Activated CD4-positive, alpha-beta T cell treated with anti-CD3 and anti-CD28 coated beads for 36 hours (primary cell): ENCODE data around the gene TNFRSF11A. TPM values are rescaled to one million over a fixed set of nuclear protein-coding genes. Genes with fewer than 3 reads are reported as not detected.

Experiments used
- ATAC-seq: fragments of 200-7000 bp; cut with Tn5 transposase; one replicate; pipeline ENCODE4 v1.10.0; 2021; ENCODE audit warnings: mild to moderate bottlenecking, moderate library complexity
- CTCF ChIA-PET: fragments of 350-600 bp; sonication (Branson Sonifier 250); formaldehyde crosslinking; loops from one replicate; lab custom pipeline; 2021; ENCODE audit warnings: antibody characterized with exemption; lab: Charles Lee
- POLR2A ChIA-PET: fragments of 350-600 bp; sonication (Branson Sonifier 250); formaldehyde crosslinking; loops from one replicate; lab custom pipeline; 2021; ENCODE audit warnings: antibody characterized with exemption, inconsistent platforms; lab: Charles Lee
- DNase-seq: peaks from one replicate; pipeline ENCODE4 v3.0.0-alpha.2; 2020
- H3K27ac Mint-ChIP-seq: one replicate; pipeline ENCODE4 v1.8.0; 2021; ENCODE audit warnings: mixed read lengths
- H3K27me3 Mint-ChIP-seq: one replicate; pipeline ENCODE4 v1.8.0; 2021; ENCODE audit warnings: mixed read lengths
- H3K36me3 Mint-ChIP-seq: one replicate; pipeline ENCODE4 v1.8.0; 2021; ENCODE audit warnings: low read depth, mixed read lengths
- H3K4me1 Mint-ChIP-seq: one replicate; pipeline ENCODE4 v1.8.0; 2021; ENCODE audit warnings: mixed read lengths
- H3K4me3 Mint-ChIP-seq: one replicate; pipeline ENCODE4 v1.8.0; 2021; ENCODE audit warnings: mild to moderate bottlenecking, moderate library complexity, mixed read lengths
- H3K9me3 Mint-ChIP-seq: one replicate; pipeline ENCODE4 v1.8.0; 2021; ENCODE audit warnings: low read depth, mixed read lengths
- intact Hi-C, 2 experiments: fragments of 100-400 bp; cut with DNase I in 1 of 2; cut with micrococcal nuclease in 1 of 2; formaldehyde crosslinking; loops; one replicate each; pipeline versions ENCODE4 v1.14.2 to v1.15.1; 2022 to 2024; cut with DNase I, micrococcal nuclease
- total RNA-seq, 2 experiments: library from RNA; stranded (reverse); gene quantifications; one replicate each; pipeline ENCODE4 v1.2.3, GENCODE V29; 2021

Gene TNFRSF11A
- total RNA-seq, 2 experiments from 2014 or later: 6.9 to 9.3 TPM

DNA sequence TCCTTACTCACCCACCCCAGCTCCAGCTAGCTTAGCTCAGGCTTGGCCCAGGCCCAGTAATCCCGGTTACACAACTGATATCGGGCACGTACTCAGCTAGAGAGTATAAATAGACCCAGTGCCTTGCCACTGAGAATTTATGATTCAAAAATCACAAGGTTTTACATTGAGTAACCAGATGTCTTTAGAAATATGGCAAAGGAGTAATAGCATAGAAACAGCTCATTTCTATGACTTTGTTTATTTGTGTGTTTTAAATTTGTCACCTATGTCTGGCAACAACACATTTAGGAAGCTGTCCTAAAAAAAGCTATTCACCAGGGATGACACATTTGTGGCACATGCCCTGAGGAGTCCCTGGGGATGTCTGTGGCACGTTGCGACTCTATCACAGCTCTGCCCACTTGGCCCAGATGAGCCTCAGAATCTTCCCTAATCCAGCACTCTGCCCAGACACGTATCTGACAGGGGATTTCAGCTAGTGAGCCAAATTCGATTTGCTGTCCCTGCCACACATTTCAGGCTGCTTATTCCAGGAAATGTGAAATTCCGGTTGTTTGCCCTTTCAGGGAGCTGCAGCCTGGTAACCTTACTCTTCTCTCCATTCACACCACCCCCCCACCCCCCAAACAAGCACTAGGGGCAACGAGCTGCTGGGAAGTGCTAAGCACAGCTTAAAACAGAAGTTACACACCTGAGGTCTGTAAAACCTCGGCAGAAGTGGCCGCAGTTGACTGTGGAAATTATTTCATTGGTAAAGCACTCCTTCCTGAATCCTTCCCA lies 112.3 kb downstream of the TNFRSF11A start:
- DNase-seq: no peak

DNA sequence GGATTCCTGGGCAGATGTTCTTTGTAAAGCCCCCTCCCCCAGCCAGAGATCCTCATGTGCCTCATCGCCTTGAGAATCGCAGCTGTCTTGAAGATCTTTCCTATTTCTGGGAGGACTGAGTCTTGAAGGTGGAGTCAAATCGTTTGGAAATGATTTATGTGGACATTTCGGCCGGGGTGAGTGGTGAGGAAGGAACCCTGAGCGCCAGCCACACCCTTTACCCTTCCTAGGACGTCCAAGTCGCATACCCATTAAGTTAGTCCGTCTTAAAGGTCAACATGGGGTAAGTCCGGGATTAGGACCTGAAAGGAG lies 112.9 kb downstream of the TNFRSF11A start:
- Mint-ChIP-seq H3K27ac (no peak overlapping the region), H3K36me3 (no peaks in the 10 kb centered on the region), H3K9me3 (no peaks in the 10 kb centered on the region), H3K4me1 (no peaks in the 10 kb centered on the region), H3K27me3 (peaks cover 7% of the 10 kb centered on the region), H3K4me3 (no peak overlapping the region)
- ATAC-seq (no peak), DNase-seq (no peak)
- intact Hi-C loops: no loop called here
- POLR2A ChIA-PET: no interaction called here
- CTCF ChIA-PET: interaction anchor here (0.7 to 2.8 kb wide), 4 partner anchors 8 to 233 kb away, joined by 3 to 15 read pairs (median 4); no protein-coding TSS in a partner anchor

More for the DNA sequence above, 112.3 kb downstream of the TNFRSF11A start:
- Mint-ChIP-seq H3K27me3 (peaks cover 7% of the 10 kb centered on the region), H3K27ac (no peak overlapping the region), H3K9me3 (no peaks in the 10 kb centered on the region), H3K4me3 (no peak overlapping the region), H3K4me1 (no peaks in the 10 kb centered on the region), H3K36me3 (no peaks in the 10 kb centered on the region)
- ATAC-seq: peak; percentile 47
- intact Hi-C loops: no loop called here
- CTCF ChIA-PET: interaction anchor here (0.6 to 2.8 kb wide), 8 partner anchors 11 to 233 kb away, joined by 3 to 15 read pairs (median 4); no protein-coding TSS in a partner anchor
- POLR2A ChIA-PET: no interaction called here

DNA sequence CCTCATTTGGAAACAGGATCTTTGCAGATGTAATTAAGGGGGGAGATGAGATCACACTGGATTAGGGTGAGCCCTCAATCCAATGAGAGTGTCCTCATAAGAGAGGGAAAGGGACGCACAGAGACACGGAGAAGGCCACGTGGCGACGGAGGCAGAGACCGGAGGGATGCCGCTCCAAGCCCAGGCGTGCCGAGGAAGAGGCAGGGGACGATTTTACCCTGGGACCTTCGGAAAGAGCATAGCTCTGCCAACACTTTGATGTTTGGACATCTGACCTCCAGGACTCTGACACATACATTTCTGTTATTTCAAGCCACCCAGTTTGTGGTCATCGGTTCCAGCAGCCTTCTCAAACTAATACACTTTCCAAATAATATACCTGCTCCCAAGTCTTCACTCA lies 113.3 kb downstream of the TNFRSF11A start:
- CTCF ChIA-PET: interaction anchor here (0.7 to 1.1 kb wide), 3 partner anchors 8 to 10 kb away, joined by 3 to 4 read pairs (median 3); no protein-coding TSS in a partner anchor
- POLR2A ChIA-PET: no interaction called here
- intact Hi-C loops: no loop called here

DNA sequence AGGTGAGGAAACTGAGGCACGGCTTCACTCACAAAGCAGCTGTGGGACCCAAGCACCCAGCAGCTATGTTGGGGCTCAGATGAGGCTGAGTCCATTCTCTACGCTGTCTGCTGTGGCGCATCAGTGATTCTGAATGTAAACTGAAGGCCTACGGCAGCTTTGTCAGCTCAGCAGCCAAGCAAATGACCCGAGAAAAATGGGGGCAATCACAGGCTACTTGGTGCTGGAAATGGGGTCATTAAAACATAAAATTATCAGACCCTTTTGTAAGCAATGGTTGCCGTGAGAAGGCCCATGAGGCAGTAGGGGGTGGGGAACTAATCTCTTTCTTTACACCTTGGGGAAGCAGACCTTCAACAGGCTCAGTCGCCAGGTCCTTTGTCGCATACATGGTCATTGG lies 113.8 kb downstream of the TNFRSF11A start:
- Mint-ChIP-seq H3K27me3 (peaks cover 7% of the 10 kb centered on the region), H3K4me3 (no peak overlapping the region), H3K9me3 (no peaks in the 10 kb centered on the region), H3K27ac (no peak overlapping the region), H3K36me3 (no peaks in the 10 kb centered on the region), H3K4me1 (no peaks in the 10 kb centered on the region)
- ChIA-PET POLR2A (no interaction called here), CTCF (interaction anchor here (0.7 to 1.1 kb wide), 3 partner anchors 8 to 10 kb away, joined by 3 to 4 read pairs (median 3); no protein-coding TSS in a partner anchor)
- intact Hi-C loops: no loop called here
- ATAC-seq: no peak
- DNase-seq: no peak

More for the DNA sequence above, 113.3 kb downstream of the TNFRSF11A start:
- peaks cover 7% of the 10 kb centered on the region for H3K27me3 Mint-ChIP-seq
- H3K27ac Mint-ChIP-seq: no peak overlapping the region
- no peaks in the 10 kb centered on the region for H3K4me1 Mint-ChIP-seq
- no peak overlapping the region for H3K4me3 Mint-ChIP-seq
- no peak for ATAC-seq
- H3K9me3 Mint-ChIP-seq: no peaks in the 10 kb centered on the region
- no peak for DNase-seq
- H3K36me3 Mint-ChIP-seq: no peaks in the 10 kb centered on the region

Other genes starting within 250 kb of the TNFRSF11A start
- 10 to 100 TPM; 29.0 to 29.4 TPM for gene PIGN, start 138.3 kb upstream of the TNFRSF11A start, total RNA-seq
- 10 to 100 TPM; 20.5 to 20.7 TPM for gene RELCH, start 138.1 kb upstream of the TNFRSF11A start, total RNA-seq
- 10 to 100 TPM; 26.1 to 40.1 TPM for gene ZCCHC2, start 197.7 kb downstream of the TNFRSF11A start, total RNA-seq